T-helper 1 cell treated with Interleukin-12 subunit alpha and Interleukin-12 subunit beta and Interleukin-4 antibody, amounts not matched to agents 30 μg/mL and 1 μg/mL, for 36 hours (primary cell): ENCODE measurements around the gene PAK2.
"Not testable (repeated sequence)": the region's sequence is repeated elsewhere in the genome, so short reads cannot be mapped to it uniquely, and the experiment has no call there.

Source experiments
- H3K27ac Mint-ChIP-seq: one replicate; pipeline ENCODE4 v1.8.0; 2021; ENCODE audit warnings: mild to moderate bottlenecking, mixed read lengths
- H3K27me3 Mint-ChIP-seq: one replicate; pipeline ENCODE4 v1.8.0; 2021; ENCODE audit warnings: low read depth, mixed read lengths
- H3K36me3 Mint-ChIP-seq: one replicate; pipeline ENCODE4 v1.8.0; 2021; ENCODE audit warnings: low read depth, mixed read lengths
- H3K4me1 Mint-ChIP-seq: one replicate; pipeline ENCODE4 v1.8.0; 2021; ENCODE audit warnings: low read depth, mixed read lengths
- H3K4me3 Mint-ChIP-seq: one replicate; pipeline ENCODE4 v1.8.0; 2021; ENCODE audit warnings: mild to moderate bottlenecking, moderate library complexity, mixed read lengths
- H3K9me3 Mint-ChIP-seq: one replicate; pipeline ENCODE4 v1.8.0; 2021; ENCODE audit warnings: mixed read lengths

Gene PAK2

GRCh38 chr3:196712514-196713413 lies 26.9 kb upstream of the PAK2 start:
- no peaks in the 10 kb centered on the region for H3K9me3 Mint-ChIP-seq
- no peaks in the 10 kb centered on the region for H3K27me3 Mint-ChIP-seq
- peaks cover 34% of the 10 kb centered on the region for H3K4me1 Mint-ChIP-seq
- H3K36me3 Mint-ChIP-seq: peaks cover 6% of the 10 kb centered on the region
- H3K4me3 Mint-ChIP-seq: peak overlapping the region; percentile 86
- peak overlapping the region; percentile 88 for H3K27ac Mint-ChIP-seq

GRCh38 chr3:196717162-196717561 lies 22.5 kb upstream of the PAK2 start:
- Mint-ChIP-seq H3K36me3 (peaks cover 29% of the 10 kb centered on the region), H3K4me1 (peaks cover 35% of the 10 kb centered on the region), H3K9me3 (peaks cover 15% of the 10 kb centered on the region)
- not testable (repeated sequence) for H3K4me3 Mint-ChIP-seq, H3K27me3 Mint-ChIP-seq, H3K27ac Mint-ChIP-seq

- Mint-ChIP-seq H3K9me3 (peaks cover 15% of the 10 kb centered on the region), H3K4me1 (peaks cover 25% of the 10 kb centered on the region), H3K36me3 (peaks cover 45% of the 10 kb centered on the region), H3K27ac (no peak overlapping the region), H3K27me3 (no peaks in the 10 kb centered on the region), H3K4me3 (no peak overlapping the region)
Observed at GRCh38 chr3:196721097-196721496, 18.6 kb upstream of the PAK2 start.

GRCh38 chr3:196726788-196727675 lies 12.6 kb upstream of the PAK2 start:
- peaks cover 38% of the 10 kb centered on the region for H3K36me3 Mint-ChIP-seq
- no peak overlapping the region for H3K4me3 Mint-ChIP-seq
- no peaks in the 10 kb centered on the region for H3K9me3 Mint-ChIP-seq
- peaks cover 31% of the 10 kb centered on the region for H3K4me1 Mint-ChIP-seq
- no peaks in the 10 kb centered on the region for H3K27me3 Mint-ChIP-seq
- peak overlapping the region; percentile 50 for H3K27ac Mint-ChIP-seq

- Mint-ChIP-seq H3K27ac (no peak overlapping the region), H3K36me3 (peaks cover 28% of the 10 kb centered on the region), H3K4me3 (no peak overlapping the region), H3K4me1 (peaks cover 8% of the 10 kb centered on the region), H3K27me3 (no peaks in the 10 kb centered on the region), H3K9me3 (peaks cover 4% of the 10 kb centered on the region)
Observed at GRCh38 chr3:196735751-196736150, 3.9 kb upstream of the PAK2 start.

GRCh38 chr3:196736670-196737374 lies 2.8 kb upstream of the PAK2 start:
- Mint-ChIP-seq H3K27ac (no peak overlapping the region), H3K4me1 (peaks cover 16% of the 10 kb centered on the region), H3K4me3 (no peak overlapping the region), H3K27me3 (no peaks in the 10 kb centered on the region), H3K9me3 (peaks cover 4% of the 10 kb centered on the region), H3K36me3 (peaks cover 25% of the 10 kb centered on the region)

GRCh38 chr3:196737655-196738054 lies 2.0 kb upstream of the PAK2 start:
- Mint-ChIP-seq H3K27ac (no peak overlapping the region), H3K4me1 (peaks cover 16% of the 10 kb centered on the region), H3K27me3 (no peaks in the 10 kb centered on the region), H3K36me3 (peaks cover 23% of the 10 kb centered on the region), H3K9me3 (peaks cover 4% of the 10 kb centered on the region), H3K4me3 (no peak overlapping the region)

- Mint-ChIP-seq H3K4me3 (peak overlapping the region; percentile 100), H3K27ac (peak overlapping the region; percentile 99), H3K36me3 (peaks cover 10% of the 10 kb centered on the region), H3K9me3 (peaks cover 4% of the 10 kb centered on the region), H3K27me3 (no peaks in the 10 kb centered on the region), H3K4me1 (peaks cover 22% of the 10 kb centered on the region)
Observed at GRCh38 chr3:196740481-196741248, 1.0 kb downstream of the PAK2 start.

- Mint-ChIP-seq H3K27me3 (no peaks in the 10 kb centered on the region), H3K9me3 (peaks cover 4% of the 10 kb centered on the region), H3K4me1 (peaks cover 22% of the 10 kb centered on the region), H3K36me3 (peaks cover 16% of the 10 kb centered on the region), H3K4me3 (peak overlapping the region; percentile 100), H3K27ac (peak overlapping the region; percentile 99)
Observed at GRCh38 chr3:196741249-196741889, 1.7 kb downstream of the PAK2 start.

GRCh38 chr3:196743569-196743968 lies 3.9 kb downstream of the PAK2 start:
- H3K9me3 Mint-ChIP-seq, H3K4me3 Mint-ChIP-seq, H3K27me3 Mint-ChIP-seq, H3K27ac Mint-ChIP-seq: not testable (repeated sequence)
- H3K36me3 Mint-ChIP-seq: peaks cover 26% of the 10 kb centered on the region
- peaks cover 26% of the 10 kb centered on the region for H3K4me1 Mint-ChIP-seq

GRCh38 chr3:196749125-196749524 lies 9.5 kb downstream of the PAK2 start:
- Mint-ChIP-seq H3K27ac (no peak overlapping the region), H3K36me3 (peaks cover 47% of the 10 kb centered on the region), H3K4me3 (no peak overlapping the region), H3K27me3 (no peaks in the 10 kb centered on the region), H3K4me1 (peaks cover 21% of the 10 kb centered on the region), H3K9me3 (peaks cover 8% of the 10 kb centered on the region)

GRCh38 chr3:196753201-196753600 lies 13.5 kb downstream of the PAK2 start:
- Mint-ChIP-seq H3K4me1 (peaks cover 36% of the 10 kb centered on the region), H3K36me3 (peaks cover 57% of the 10 kb centered on the region), H3K4me3 (no peak overlapping the region), H3K9me3 (peaks cover 20% of the 10 kb centered on the region), H3K27ac (no peak overlapping the region), H3K27me3 (no peaks in the 10 kb centered on the region)
